Parathyroid adenoma (tissue), 2 donors: ENCODE data around the gene DSP.

ENCODE experiments used
- H2AFZ ChIP-seq: fragments of 300-600 bp; sonication (generic); one replicate; pipeline ENCODE4 v1.7.0; 2017; ENCODE audit warnings: antibody characterized with exemption, mild to moderate bottlenecking
- H3K27ac ChIP-seq: fragments of 300-600 bp; sonication (generic); one replicate; pipeline ENCODE4 v1.7.0; 2017
- H3K27me3 ChIP-seq: fragments of 300-600 bp; sonication (generic); one replicate; pipeline ENCODE4 v1.7.0; 2017; ENCODE audit warnings: low read length; ENCODE audit not compliant: control insufficient read depth, insufficient read depth
- H3K36me3 ChIP-seq: fragments of 300-600 bp; sonication (generic); one replicate; pipeline ENCODE4 v1.7.0; 2017; ENCODE audit warnings: low read length; ENCODE audit not compliant: control insufficient read depth, insufficient read depth
- H3K4me1 ChIP-seq: fragments of 300-600 bp; sonication (generic); one replicate; pipeline ENCODE4 v1.7.0; 2017; ENCODE audit warnings: control low read depth
- H3K4me2 ChIP-seq: fragments of 300-600 bp; sonication (generic); one replicate; pipeline ENCODE4 v1.7.0; 2017; ENCODE audit warnings: low read length
- H3K4me3 ChIP-seq: fragments of 300-600 bp; sonication (generic); one replicate; pipeline ENCODE4 v1.7.0; 2017; ENCODE audit warnings: low read depth, low read length
- H3K79me2 ChIP-seq: fragments of 300-600 bp; sonication (generic); one replicate; pipeline ENCODE4 v1.7.0; 2017; ENCODE audit warnings: control low read depth
- H3K9ac ChIP-seq: fragments of 300-600 bp; sonication (generic); one replicate; pipeline ENCODE4 v1.7.0; 2017; ENCODE audit warnings: mild to moderate bottlenecking
- H3K9me3 ChIP-seq: fragments of 300-600 bp; sonication (generic); one replicate; pipeline ENCODE4 v1.7.0; 2017; ENCODE audit warnings: low read length; ENCODE audit not compliant: control insufficient read depth
- CTCF ChIP-seq: fragments of 300-600 bp; sonication (generic); IDR thresholded peaks from one replicate; pipeline ENCODE4 v1.7.0; 2017; ENCODE audit warnings: antibody characterized with exemption, mild to moderate bottlenecking
- donor health status: primary hyperparathyroidism.

DSP gene

GRCh38 chr6:7544597-7544996 lies 3.1 kb downstream of the DSP start:
- Histone ChIP-seq H3K27ac (peak overlapping the region; percentile 93), H3K9me3 (no peaks in the 10 kb centered on the region), H3K4me3 (peak overlapping the region; percentile 80), H3K4me2 (peak overlapping the region; percentile 78), H3K36me3 (no peaks in the 10 kb centered on the region), H2AFZ (no peak overlapping the region), H3K4me1 (peaks cover 16% of the 10 kb centered on the region), H3K27me3 (no peaks in the 10 kb centered on the region), H3K9ac (no peak overlapping the region), H3K79me2 (peaks cover 42% of the 10 kb centered on the region)
- no peak for TF ChIP-seq CTCF

GRCh38 chr6:7545316-7546019 lies 4.0 kb downstream of the DSP start:
- Histone ChIP-seq H3K27me3 (no peaks in the 10 kb centered on the region), H3K4me1 (peaks cover 16% of the 10 kb centered on the region), H3K9ac (no peak overlapping the region), H3K36me3 (no peaks in the 10 kb centered on the region), H3K4me2 (no peak overlapping the region), H2AFZ (no peak overlapping the region), H3K9me3 (no peaks in the 10 kb centered on the region), H3K4me3 (no peak overlapping the region), H3K27ac (no peak overlapping the region), H3K79me2 (peaks cover 48% of the 10 kb centered on the region)
- no peak for TF ChIP-seq CTCF

GRCh38 chr6:7546020-7546369 lies 4.5 kb downstream of the DSP start:
- Histone ChIP-seq H3K27me3 (no peaks in the 10 kb centered on the region), H3K27ac (no peak overlapping the region), H3K4me1 (peaks cover 16% of the 10 kb centered on the region), H3K4me3 (no peak overlapping the region), H3K9ac (no peak overlapping the region), H3K9me3 (no peaks in the 10 kb centered on the region), H3K4me2 (no peak overlapping the region), H3K79me2 (peaks cover 48% of the 10 kb centered on the region), H2AFZ (no peak overlapping the region), H3K36me3 (no peaks in the 10 kb centered on the region)
- TF ChIP-seq CTCF, result no peak

GRCh38 chr6:7546383-7546782 lies 4.9 kb downstream of the DSP start:
- H3K4me1 ChIP-seq, result peaks cover 16% of the 10 kb centered on the region
- no peak overlapping the region for H3K9ac ChIP-seq
- H3K4me2 ChIP-seq, result no peak overlapping the region
- H3K9me3 ChIP-seq, result no peaks in the 10 kb centered on the region
- peaks cover 50% of the 10 kb centered on the region for H3K79me2 ChIP-seq
- no peaks in the 10 kb centered on the region for H3K36me3 ChIP-seq
- no peak overlapping the region for H3K27ac ChIP-seq
- no peaks in the 10 kb centered on the region for H3K27me3 ChIP-seq
- H3K4me3 ChIP-seq, result no peak overlapping the region
- TF ChIP-seq CTCF, result no peak
- H2AFZ ChIP-seq, result no peak overlapping the region

- no peaks in the 10 kb centered on the region for H3K27me3 ChIP-seq
- no peak overlapping the region for H3K4me2 ChIP-seq
- H3K36me3 ChIP-seq, result no peaks in the 10 kb centered on the region
- peaks cover 16% of the 10 kb centered on the region for H3K4me1 ChIP-seq
- no peaks in the 10 kb centered on the region for H3K9me3 ChIP-seq
- no peak overlapping the region for H2AFZ ChIP-seq
- TF ChIP-seq CTCF, result no peak
- peaks cover 55% of the 10 kb centered on the region for H3K79me2 ChIP-seq
- H3K4me3 ChIP-seq, result no peak overlapping the region
- H3K27ac ChIP-seq, result no peak overlapping the region
- no peak overlapping the region for H3K9ac ChIP-seq
These were observed 5.4 kb downstream of the DSP start for GRCh38 chr6:7546896-7547295.
